ENCODE data around the gene HASPIN.
"Not testable (repeated sequence)": the region's sequence is repeated elsewhere in the genome, so short reads cannot be mapped to it uniquely, and the experiment has no call there.

Gene HASPIN

GRCh38 chr17:3697103-3697476 lies 26.6 kb upstream of the HASPIN start:
- no peak for DNase-seq (ENCODE audit: low read depth)

- no peak for DNase-seq (ENCODE audit: low read depth)
These were observed 25.6 kb upstream of the HASPIN start for GRCh38 chr17:3698139-3698538.

GRCh38 chr17:3699951-3700350 lies 23.8 kb upstream of the HASPIN start:
- no peak for DNase-seq (ENCODE audit: low read depth)

- not testable (repeated sequence) for DNase-seq (ENCODE audit: low read depth)
These were observed 21.6 kb upstream of the HASPIN start for GRCh38 chr17:3702041-3702539.

- no peak for DNase-seq (ENCODE audit: low read depth)
These were observed 18.6 kb upstream of the HASPIN start for GRCh38 chr17:3704931-3705717.

GRCh38 chr17:3705718-3705984 lies 18.1 kb upstream of the HASPIN start:
- DNase-seq (ENCODE audit: low read depth): not testable (repeated sequence)

- no peak for DNase-seq (ENCODE audit: low read depth)
These were observed 15.3 kb upstream of the HASPIN start for GRCh38 chr17:3708366-3708765.

- no peak for DNase-seq (ENCODE audit: low read depth)
These were observed 12.7 kb upstream of the HASPIN start for GRCh38 chr17:3710951-3711383.

GRCh38 chr17:3712811-3713463 lies 10.8 kb upstream of the HASPIN start:
- DNase-seq (ENCODE audit: low read depth): no peak

GRCh38 chr17:3715296-3715695 lies 8.4 kb upstream of the HASPIN start:
- DNase-seq (ENCODE audit: low read depth): no peak

GRCh38 chr17:3718201-3718600 lies 5.5 kb upstream of the HASPIN start:
- DNase-seq (ENCODE audit: low read depth): no peak

- DNase-seq (ENCODE audit: low read depth): no peak
These were observed 4.4 kb upstream of the HASPIN start for GRCh38 chr17:3719265-3719664.

GRCh38 chr17:3722716-3723115 lies 987 bp upstream of the HASPIN start:
- DNase-seq (ENCODE audit: low read depth): no peak

GRCh38 chr17:3723188-3723555 lies 531 bp upstream of the HASPIN start:
- no peak for DNase-seq (ENCODE audit: low read depth)

GRCh38 chr17:3724378-3725077 lies 825 bp downstream of the HASPIN start:
- no peak for DNase-seq (ENCODE audit: low read depth)

GRCh38 chr17:3727041-3727440 lies 3.3 kb downstream of the HASPIN start:
- DNase-seq (ENCODE audit: low read depth): no peak

- not testable (repeated sequence) for DNase-seq (ENCODE audit: low read depth)
These were observed 4.4 kb downstream of the HASPIN start for GRCh38 chr17:3728099-3728498.

- DNase-seq (ENCODE audit: low read depth): no peak
These were observed 6.2 kb downstream of the HASPIN start for GRCh38 chr17:3729881-3730280.

- no peak for DNase-seq (ENCODE audit: low read depth)
These were observed 7.3 kb downstream of the HASPIN start for GRCh38 chr17:3730881-3731429.

- no peak for DNase-seq (ENCODE audit: low read depth)
These were observed 8.5 kb downstream of the HASPIN start for GRCh38 chr17:3732210-3732621.

GRCh38 chr17:3734911-3735276 lies 11.2 kb downstream of the HASPIN start:
- DNase-seq (ENCODE audit: low read depth): not testable (repeated sequence)

GRCh38 chr17:3735515-3735914 lies 11.8 kb downstream of the HASPIN start:
- DNase-seq (ENCODE audit: low read depth): no peak

Measured in CMK (cell line).